Hindlimb muscle (tissue), 1 donor: ENCODE results near the gene ANXA2R. TPM values are rescaled to one million over a fixed set of nuclear protein-coding genes. Genes with fewer than 3 reads are reported as not detected.
"Not testable (repeated sequence)": the region's sequence is repeated elsewhere in the genome, so short reads cannot be mapped to it uniquely, and the experiment has no call there.

Source experiments
- DNase-seq: peaks from one replicate; pipeline ENCODE4 v3.0.0-alpha.2; 2013
- polyA plus RNA-seq: library from polyadenylated mRNA; unstranded; fragments of 120-200 nt; gene quantifications from one replicate; pipeline ENCODE4 v1.2.1, GENCODE V29; 2013; ENCODE audit not compliant: insufficient read length

ANXA2R gene
- polyA plus RNA-seq, 1 donor = 1.5 TPM

- DNase-seq = not testable (repeated sequence)
Observed at GRCh38 chr5:43060020-43060419, 19.9 kb upstream of the ANXA2R start.

GRCh38 chr5:43055098-43055497, 15.0 kb upstream of the ANXA2R start:
- DNase-seq = not testable (repeated sequence)

- no peak for DNase-seq
Observed at GRCh38 chr5:43051684-43052083, 11.6 kb upstream of the ANXA2R start.

GRCh38 chr5:43050384-43050783, 10.3 kb upstream of the ANXA2R start:
- no peak for DNase-seq

- no peak for DNase-seq
Observed at GRCh38 chr5:43049236-43049635, 9.1 kb upstream of the ANXA2R start.

GRCh38 chr5:43046474-43046873, 6.4 kb upstream of the ANXA2R start:
- DNase-seq = no peak

GRCh38 chr5:43045236-43045635, 5.1 kb upstream of the ANXA2R start:
- DNase-seq = no peak

GRCh38 chr5:43044181-43044914, 4.2 kb upstream of the ANXA2R start:
- no peak for DNase-seq

GRCh38 chr5:43043400-43043756, 3.3 kb upstream of the ANXA2R start:
- no peak for DNase-seq

GRCh38 chr5:43042626-43043399, 2.7 kb upstream of the ANXA2R start:
- DNase-seq = peak; percentile 64

GRCh38 chr5:43042176-43042625, 2.1 kb upstream of the ANXA2R start:
- DNase-seq = peak; percentile 79

GRCh38 chr5:43041669-43042175, 1.6 kb upstream of the ANXA2R start:
- peak; percentile 71 for DNase-seq

- DNase-seq = peak; percentile 34
Observed at GRCh38 chr5:43041110-43041668, 1.1 kb upstream of the ANXA2R start.

- DNase-seq = no peak
Observed at GRCh38 chr5:43039471-43040286, 440 bp downstream of the ANXA2R start.

- no peak for DNase-seq
Observed at GRCh38 chr5:43039152-43039470, 1.0 kb downstream of the ANXA2R start.

- peak; percentile 13 for DNase-seq
Observed at GRCh38 chr5:43038496-43038989, 1.6 kb downstream of the ANXA2R start.

- DNase-seq = peak; percentile 42
Observed at GRCh38 chr5:43037636-43038495, 2.3 kb downstream of the ANXA2R start.

GRCh38 chr5:43036856-43037635, 3.1 kb downstream of the ANXA2R start:
- DNase-seq = peak; percentile 27

GRCh38 chr5:43036409-43036808, 3.7 kb downstream of the ANXA2R start:
- DNase-seq = no peak

GRCh38 chr5:43034591-43034968, 5.5 kb downstream of the ANXA2R start:
- DNase-seq = no peak
